GM19395 (cell line): ENCODE measurements around the gene GRM2.

Source experiments
- ATAC-seq: cut with Tn5 transposase; IDR thresholded peaks from one replicate; pipeline ENCODE4 v1.9.1; 2021; ENCODE audit warnings: mild to moderate bottlenecking, moderate library complexity; ENCODE audit not compliant: unreplicated experiment

GRM2 gene

DNA sequence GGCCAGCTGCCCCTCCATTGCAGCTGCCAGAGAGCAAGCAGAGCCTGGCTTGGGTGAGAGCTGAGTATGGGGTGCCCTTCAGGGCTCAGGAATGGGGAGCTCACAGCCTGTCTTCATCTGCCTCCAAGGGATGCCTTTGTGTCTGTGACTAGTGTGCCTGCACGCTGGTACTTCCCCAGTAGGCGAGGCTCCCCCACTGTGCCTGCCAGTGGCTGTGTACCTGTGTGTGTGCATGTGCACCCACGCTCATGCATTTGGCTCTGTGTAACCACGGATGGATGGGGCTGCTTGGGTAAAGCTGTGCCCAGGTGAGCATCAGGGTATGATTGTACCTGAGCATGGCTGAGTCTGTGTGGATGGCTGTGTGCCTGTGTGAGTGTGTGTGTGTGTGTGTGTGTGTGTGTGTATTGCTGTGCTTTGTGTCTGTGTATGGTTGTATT is 2.3 kb upstream of the GRM2 start:
- ATAC-seq: no peak

DNA sequence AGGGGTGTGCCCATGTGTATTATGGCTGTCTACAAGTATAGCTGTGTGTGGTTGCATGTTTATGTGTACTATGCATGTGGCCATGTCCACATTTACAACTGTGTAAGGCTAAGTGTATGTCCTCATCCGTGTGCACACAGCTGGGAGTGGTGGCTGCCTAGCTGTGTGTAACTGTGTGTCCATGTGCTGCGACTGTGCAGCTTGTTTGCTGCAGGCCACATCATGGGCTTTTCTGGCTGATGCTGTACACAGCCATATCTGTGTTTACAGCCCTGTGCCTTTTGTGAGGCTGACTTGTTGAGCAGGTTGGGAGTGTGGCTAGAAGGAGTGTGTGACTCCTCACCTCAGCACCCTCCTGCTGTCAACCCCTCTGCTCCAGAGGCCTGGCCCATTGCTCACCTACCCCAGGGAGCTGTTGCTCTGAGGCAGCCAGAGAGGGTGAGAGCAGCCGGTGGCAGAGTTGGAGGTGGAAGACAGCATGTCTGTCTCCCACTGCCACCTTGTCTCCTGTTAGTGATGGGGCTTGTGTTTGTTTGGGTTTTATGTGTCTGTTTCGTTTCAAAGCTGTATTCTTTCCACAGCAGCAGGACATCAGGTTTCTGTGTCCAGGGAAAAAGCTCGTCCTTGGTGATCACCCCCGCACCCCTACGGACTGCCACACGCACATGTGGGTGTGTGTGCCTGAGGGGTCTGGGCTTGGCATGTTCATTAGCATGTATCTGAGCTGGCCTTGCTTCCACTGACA is 1.4 kb upstream of the GRM2 start:
- ATAC-seq: no peak

DNA sequence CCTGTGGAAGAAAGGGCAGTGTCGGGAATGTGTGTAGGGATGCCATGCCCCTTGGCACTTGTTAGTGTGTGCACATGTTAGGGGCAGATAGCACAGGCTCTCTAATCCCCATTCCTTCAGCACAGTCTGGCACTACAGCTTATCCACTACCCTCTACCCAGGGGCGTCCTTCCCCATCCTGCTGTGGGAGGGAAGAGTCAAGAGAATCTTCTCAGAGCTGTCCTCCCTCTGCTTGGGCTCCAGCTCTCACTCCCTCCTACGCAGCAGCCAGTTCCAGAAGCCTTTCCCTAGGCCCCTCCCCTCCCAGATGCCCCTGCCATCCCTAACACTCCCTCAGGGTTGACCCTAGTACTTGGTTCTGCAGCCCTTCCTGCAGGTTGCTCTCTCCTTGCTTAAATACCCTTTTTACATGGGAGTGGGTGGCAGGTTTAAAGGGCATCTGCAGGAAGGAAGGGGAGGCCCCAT is 815 bp upstream of the GRM2 start:
- ATAC-seq: no peak

DNA sequence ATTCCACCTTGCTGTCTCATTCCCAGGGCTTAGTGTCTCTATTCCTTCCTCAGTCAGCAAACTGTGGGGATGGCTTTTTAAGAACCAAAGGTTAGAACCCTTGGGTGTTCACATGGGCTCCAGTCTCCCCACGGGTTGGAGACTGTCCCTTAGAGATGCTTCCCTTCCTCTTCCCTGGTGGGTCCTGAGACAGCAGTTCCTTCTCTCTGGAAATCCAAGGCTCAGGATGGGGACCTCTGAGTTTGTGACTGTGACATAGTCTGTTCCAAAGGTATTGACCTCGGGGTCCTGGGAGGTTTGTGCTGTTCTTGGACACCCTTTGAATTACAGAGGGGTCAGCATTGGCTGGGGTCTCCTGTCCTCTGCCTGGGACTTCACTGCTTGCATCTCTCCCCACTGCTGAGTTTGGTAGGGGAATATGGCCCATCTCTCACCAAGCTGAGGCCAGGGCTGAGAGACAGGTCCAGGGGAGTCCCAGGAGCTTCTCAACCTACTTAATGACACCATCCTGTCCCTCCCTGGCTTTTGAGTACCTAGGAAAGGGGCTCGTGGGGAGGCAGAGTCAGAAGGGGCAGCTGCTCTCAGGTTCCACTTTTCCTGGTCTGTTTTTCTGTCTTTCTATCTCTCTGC is 1.5 kb downstream of the GRM2 start:
- no peak for ATAC-seq

DNA sequence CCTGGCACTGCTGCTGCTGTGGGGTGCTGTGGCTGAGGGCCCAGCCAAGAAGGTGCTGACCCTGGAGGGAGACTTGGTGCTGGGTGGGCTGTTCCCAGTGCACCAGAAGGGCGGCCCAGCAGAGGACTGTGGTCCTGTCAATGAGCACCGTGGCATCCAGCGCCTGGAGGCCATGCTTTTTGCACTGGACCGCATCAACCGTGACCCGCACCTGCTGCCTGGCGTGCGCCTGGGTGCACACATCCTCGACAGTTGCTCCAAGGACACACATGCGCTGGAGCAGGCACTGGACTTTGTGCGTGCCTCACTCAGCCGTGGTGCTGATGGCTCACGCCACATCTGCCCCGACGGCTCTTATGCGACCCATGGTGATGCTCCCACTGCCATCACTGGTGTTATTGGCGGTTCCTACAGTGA is 2.1 kb downstream of the GRM2 start:
- ATAC-seq: no peak

DNA sequence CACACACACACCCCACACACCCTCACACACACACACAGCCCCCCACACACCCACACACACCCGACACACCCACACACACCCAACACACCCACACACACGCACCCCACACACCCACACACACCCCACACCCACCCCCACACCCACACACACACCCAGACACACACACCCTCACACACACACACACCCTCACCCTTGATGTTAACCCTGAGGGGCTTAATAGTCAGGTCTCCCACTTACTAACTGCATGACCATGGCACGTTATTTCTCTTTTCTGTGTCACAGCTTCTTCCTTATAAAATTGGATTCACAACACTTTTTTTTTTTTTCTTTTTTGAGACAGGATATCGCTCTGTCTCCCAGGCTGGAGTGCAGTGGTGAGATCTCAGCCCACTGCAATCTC is 2.8 kb downstream of the GRM2 start:
- no peak for ATAC-seq

DNA sequence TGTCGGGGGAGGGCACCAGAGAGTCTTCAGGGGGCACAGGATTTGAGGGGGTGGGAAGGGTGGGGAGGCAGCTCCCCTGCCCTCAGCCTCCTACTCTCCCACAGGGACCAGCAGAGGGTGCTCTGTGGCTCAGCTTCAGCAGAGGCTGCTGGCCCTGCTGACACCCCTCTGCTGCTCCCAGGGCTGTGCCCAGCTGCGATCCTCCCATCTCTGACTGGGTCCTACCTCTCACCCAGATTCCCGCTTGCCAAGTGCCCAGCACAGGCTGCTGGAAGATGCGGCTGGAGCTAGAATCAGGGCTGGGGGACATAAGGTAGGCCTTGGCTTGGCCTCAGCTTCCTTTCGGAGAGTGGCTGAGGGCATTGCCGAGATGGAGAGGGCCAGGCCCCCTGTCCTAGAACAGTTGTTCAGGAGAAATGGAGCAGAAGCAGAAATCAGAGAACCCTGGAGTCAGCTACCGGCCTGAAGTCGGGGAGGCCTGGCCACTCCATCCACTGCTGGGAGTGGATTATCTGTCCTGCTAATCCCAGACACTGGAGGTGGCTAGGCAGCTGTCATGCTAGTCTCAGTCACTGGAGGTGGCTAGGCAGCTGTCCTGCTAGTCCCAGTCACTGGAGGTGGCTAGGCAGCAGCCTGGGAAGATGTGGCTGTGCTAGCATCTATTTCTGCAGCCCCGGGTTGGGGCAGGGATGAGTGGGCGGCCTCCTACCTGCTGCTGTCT is 3.9 kb downstream of the GRM2 start:
- ATAC-seq: no peak

DNA sequence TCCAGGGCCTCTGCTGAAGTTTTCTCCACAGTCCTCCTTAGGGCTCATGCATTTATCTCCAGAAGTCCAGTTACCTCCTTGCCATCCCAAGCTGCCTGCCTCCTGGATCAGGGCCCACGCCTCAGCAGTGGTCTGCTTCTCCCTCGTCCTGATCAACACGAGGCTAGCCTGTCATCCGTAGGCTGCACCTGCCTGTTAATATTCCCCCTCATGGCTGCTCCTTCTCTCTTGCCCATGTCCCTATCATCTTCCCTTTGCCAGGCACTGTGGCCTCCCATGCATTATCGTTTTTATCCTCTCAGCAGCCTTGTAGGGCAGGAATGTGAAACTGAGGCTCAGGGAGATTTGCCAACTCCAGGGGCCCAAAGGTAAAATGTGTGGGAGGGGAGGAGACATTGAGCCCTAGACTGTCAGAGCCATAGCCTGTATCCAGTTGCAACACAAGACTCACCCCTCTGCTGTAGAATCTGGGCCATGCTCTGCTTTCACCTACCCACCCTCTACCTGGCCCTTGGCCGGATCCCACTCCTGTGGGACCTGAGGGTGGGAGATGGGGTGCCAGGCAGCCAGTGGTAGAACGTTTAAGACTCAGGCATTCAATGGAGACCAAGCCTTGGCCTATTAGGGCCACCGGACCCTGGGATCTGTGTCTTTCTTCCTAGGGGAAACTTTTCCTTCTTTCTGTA is 4.6 kb downstream of the GRM2 start:
- ATAC-seq: no peak

DNA sequence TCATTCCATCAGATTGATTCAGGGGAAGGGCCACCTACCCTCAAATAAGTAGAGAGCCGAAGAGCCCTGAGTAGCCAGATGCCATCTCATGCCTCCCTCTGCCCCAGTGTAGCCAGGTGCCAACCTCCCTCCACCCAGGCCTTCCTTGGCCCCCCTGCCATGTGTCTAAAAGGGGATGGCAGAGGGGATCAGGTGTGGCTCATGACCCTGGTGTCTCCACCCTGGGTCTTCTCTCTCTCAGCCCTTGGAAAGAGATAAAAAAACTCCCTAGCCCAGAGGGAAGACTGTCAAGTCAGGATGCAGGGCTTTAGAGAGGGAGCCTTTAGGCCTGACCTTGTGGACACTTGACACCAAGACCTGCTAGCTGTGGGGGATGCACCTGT is 5.2 kb downstream of the GRM2 start:
- no peak for ATAC-seq

DNA sequence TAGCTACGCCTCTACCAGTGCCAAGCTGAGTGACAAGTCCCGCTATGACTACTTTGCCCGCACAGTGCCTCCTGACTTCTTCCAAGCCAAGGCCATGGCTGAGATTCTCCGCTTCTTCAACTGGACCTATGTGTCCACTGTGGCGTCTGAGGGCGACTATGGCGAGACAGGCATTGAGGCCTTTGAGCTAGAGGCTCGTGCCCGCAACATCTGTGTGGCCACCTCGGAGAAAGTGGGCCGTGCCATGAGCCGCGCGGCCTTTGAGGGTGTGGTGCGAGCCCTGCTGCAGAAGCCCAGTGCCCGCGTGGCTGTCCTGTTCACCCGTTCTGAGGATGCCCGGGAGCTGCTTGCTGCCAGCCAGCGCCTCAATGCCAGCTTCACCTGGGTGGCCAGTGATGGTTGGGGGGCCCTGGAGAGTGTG is 5.7 kb downstream of the GRM2 start:
- ATAC-seq: no peak

DNA sequence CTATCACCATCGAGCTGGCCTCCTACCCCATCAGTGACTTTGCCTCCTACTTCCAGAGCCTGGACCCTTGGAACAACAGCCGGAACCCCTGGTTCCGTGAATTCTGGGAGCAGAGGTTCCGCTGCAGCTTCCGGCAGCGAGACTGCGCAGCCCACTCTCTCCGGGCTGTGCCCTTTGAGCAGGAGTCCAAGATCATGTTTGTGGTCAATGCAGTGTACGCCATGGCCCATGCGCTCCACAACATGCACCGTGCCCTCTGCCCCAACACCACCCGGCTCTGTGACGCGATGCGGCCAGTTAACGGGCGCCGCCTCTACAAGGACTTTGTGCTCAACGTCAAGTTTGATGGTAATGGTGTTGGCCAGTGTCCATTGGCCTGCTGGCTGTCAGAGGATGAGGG is 6.1 kb downstream of the GRM2 start:
- no peak for ATAC-seq

DNA sequence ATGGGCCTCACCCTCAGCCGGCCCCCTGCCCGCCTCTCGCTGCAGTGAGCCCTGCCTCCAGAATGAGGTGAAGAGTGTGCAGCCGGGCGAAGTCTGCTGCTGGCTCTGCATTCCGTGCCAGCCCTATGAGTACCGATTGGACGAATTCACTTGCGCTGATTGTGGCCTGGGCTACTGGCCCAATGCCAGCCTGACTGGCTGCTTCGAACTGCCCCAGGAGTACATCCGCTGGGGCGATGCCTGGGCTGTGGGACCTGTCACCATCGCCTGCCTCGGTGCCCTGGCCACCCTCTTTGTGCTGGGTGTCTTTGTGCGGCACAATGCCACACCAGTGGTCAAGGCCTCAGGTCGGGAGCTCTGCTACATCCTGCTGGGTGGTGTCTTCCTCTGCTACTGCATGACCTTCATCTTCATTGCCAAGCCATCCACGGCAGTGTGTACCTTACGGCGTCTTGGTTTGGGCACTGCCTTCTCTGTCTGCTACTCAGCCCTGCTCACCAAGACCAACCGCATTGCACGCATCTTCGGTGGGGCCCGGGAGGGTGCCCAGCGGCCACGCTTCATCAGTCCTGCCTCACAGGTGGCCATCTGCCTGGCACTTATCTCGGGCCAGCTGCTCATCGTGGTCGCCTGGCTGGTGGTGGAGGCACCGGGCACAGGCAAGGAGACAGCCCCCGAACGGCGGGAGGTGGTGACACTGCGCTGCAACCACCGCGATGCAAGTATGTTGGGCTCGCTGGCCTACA is 8.5 kb downstream of the GRM2 start:
- no peak for ATAC-seq

DNA sequence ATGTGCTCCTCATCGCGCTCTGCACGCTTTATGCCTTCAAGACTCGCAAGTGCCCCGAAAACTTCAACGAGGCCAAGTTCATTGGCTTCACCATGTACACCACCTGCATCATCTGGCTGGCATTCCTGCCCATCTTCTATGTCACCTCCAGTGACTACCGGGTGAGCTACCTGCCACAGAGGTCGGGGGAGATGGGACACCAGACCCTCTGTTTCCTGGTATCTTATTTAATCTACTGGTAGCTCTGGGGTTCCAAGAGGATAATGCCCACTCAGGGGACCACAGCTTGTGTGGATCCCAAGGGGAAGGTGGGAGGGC is 9.1 kb downstream of the GRM2 start:
- no peak for ATAC-seq

DNA sequence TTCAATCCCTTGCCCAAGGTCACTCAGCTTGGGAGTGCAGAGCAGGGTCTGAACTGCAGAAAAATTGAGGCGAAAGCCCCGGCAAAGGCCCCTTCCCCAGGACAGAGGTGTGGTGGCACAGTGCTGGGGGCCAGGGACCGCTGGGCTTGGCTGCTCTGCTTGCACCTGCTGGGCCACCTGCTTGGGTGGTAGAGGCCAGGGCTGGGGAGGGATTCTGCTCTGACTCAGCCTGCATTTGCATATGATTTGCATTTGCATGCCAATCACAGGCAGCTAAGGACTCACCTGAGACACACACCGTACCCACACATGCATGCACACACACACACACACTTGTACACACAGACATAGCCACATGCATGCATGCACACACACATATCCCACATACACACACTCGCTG is 9.9 kb downstream of the GRM2 start:
- no peak for ATAC-seq

DNA sequence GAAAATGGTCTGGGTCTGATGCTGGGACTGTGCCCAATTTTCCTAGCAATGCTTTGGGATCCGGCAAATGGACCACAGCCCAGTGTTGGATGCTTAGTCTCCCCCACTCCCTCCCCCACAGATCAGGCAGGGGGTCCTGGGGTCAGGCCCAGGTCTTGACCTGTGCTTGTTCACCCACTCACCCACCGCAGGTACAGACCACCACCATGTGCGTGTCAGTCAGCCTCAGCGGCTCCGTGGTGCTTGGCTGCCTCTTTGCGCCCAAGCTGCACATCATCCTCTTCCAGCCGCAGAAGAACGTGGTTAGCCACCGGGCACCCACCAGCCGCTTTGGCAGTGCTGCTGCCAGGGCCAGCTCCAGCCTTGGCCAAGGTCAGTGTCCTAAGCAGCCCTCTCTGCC is 10.6 kb downstream of the GRM2 start:
- no peak for ATAC-seq

DNA sequence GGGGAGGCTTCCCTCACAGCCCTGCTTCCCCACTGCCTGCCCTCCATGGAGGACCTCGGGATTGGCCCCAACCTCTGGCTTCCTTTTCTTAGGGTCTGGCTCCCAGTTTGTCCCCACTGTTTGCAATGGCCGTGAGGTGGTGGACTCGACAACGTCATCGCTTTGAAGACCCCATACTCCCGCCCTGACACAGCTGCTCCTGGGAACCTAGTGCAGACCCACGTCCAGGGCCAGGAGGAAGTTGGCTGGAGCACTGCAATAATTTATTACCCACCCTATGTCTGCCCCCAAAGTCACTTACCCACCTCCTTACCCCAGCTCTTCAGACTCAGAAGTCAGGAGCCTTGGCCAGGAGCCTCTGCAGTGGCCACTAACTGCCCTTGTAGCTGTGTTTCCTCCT is 11.1 kb downstream of the GRM2 start:
- no peak for ATAC-seq

DNA sequence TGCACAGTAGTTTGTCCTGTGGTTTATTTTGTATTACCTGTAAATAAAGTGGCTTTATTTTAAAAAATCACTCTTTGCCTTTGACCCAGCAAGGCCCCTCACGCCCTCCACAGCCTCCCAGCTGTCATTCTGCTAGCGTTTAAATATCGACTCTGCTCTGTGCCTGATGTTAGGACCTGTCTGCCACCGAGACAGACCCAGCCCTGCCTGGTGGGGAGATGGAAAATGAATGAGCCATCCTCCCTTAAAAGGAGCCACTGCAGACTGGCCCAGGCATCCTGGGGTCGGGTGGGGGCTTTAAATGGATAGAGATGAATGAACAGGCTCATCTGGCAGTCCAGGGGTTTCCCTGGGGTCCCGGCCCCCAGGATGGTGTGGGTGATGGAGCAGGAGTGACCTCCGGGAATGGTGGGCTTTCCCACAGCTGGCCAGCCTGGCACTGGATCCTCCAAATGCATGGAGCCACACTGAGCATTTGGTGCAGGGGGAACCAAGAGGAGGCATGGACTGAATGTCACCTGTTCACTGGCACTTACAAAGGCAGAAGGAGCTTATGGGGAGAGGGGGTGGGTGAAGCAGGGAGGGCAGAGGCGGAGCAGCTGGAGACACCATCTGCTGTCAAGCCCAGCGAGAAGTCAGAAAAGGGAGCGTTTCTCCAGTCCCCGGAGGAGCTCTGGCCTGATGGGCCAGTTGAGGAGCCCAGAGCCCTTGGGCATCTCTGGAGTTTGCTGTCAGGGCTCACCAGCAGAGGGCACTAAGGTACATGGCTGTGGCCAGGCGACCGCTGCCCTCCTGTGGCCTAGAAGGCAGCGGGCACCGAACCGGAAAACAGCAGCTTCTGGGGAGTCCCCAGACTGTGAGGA is 11.9 kb downstream of the GRM2 start:
- no peak for ATAC-seq

DNA sequence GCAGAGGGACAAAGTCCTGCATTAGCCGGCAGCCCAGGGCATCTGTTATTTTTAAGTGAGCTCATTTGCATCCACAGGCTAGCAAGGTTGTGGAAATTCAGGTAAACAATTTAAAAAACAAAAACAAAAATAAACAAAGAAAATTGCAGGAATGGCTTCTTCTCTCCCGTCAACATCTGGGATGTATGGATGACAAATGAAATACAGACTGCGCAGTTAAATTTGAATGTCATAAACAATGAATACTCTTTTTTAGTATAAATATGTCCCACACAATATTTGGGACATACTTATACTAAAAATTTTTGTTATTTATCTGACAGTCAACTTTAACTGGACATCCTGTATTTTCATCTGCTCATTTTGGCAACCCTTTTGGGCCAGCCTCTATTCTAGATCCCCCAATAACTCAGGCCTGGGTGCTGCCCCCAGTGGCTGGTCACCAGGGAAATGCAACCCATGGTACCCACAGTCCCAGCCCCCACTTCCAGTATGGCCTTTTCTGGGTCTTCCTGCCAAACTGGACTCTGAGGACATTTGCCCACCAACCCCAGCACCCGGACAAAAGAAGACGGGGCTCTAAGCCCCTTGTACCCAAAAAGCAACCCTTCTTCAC is 12.7 kb downstream of the GRM2 start:
- ATAC-seq: no peak

DNA sequence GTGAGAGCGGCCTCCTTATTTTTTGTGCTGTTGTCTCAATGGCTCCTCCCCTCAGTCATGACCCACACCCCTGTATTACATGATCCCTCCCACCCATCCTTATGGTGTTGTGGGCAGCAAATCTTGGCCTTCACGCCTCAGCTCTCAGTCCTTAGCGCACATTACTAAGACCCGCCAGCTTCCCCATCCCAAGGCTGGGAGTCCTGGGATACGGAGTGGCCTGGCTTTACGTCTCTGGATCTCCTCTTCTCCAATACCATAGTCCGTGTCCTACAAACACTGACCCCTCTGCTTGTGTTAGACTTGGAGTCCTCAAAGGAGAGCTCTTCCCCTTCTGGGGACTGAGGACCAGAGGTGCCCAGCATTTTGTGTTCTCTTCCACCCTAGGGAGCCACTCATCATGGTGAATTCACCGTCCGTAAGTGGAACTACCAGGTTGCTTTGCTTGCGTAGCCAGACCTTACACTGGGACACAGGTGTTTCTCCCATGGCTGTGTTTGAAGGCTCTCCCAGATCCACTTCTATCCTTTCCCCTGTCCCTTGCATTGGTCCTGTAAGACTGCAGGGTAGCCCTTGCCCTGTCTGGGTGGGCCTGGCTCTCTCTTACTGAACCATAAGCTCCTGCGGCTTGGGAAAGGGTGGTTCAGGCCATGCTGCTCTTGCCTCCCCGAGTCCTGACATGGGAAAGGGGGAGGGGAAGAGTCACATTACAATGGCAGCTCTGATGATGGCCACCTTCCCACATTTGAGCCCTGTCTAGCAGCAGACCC is 13.6 kb downstream of the GRM2 start:
- no peak for ATAC-seq
